Tibial nerve (tissue), 4 donors: ENCODE results near the gene PSKH1.

Source experiments
- EP300 ChIP-seq, 2 donors: sonication (generic); formaldehyde crosslinking; IDR thresholded peaks; one replicate each; pipeline ENCODE4 v1.6.1; 2017; ENCODE audit warnings: antibody characterized with exemption in 2 of 2, mild to moderate bottlenecking in 1 of 2
- POLR2A ChIP-seq, 2 donors: fragments of 450-650 bp; IDR thresholded peaks; one replicate each; pipeline ENCODE4 v1.6.1; 2017; ENCODE audit warnings: antibody characterized with exemption in 2 of 2, mild to moderate bottlenecking in 2 of 2, moderate library complexity in 2 of 2
- TF ChIP-seq, protein P1 (sequence below), 5 experiments: fragments of 200-600 bp in 3 of 5; fragments of 450-650 bp in 2 of 5; sonication (generic) in 3 of 5; IDR thresholded peaks; one replicate each; pipeline ENCODE4 v1.5.1; 2016 to 2019; ENCODE audit warnings: antibody characterized with exemption in 5 of 5, mild to moderate bottlenecking in 3 of 5, moderate library complexity in 2 of 5

DNA sequence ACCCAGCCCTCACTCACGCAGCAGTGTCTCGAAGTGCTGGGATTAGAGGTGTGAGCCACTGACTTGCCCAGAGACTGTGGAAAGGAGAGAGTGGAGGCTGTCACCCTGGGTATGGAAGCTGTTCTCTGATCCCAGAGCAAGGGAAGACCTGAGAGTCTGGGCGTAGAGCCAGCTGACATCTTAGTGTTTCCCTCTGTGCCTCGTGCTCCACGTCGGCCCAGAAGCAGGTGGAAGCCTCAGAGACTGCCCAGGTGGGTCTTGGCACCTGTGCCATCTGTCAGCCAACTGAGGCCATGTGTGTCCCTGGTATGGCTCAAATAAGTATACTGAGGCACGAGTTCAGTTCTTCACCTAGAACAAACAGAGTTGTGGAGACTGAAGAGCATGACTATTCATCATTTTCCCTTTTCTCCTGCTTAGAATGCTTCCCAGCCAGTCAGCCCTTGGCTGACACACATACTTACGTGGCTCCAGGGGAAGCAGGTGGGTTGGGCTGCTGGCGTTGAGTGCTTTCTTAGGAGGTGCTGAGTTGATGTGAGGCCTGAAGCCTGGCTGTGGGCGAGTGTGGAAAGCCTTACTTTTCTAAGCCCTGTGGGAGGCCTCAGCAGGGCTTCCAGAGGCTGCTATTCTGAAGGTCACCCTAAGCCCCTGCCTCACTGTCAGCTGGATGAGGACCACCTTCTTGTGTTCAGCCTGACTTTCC is 30.5 kb downstream of the PSKH1 start:
- TF ChIP-seq POLR2A (IDR thresholded peaks at IDR 0.05): no peak
- TF ChIP-seq, protein P1, sequence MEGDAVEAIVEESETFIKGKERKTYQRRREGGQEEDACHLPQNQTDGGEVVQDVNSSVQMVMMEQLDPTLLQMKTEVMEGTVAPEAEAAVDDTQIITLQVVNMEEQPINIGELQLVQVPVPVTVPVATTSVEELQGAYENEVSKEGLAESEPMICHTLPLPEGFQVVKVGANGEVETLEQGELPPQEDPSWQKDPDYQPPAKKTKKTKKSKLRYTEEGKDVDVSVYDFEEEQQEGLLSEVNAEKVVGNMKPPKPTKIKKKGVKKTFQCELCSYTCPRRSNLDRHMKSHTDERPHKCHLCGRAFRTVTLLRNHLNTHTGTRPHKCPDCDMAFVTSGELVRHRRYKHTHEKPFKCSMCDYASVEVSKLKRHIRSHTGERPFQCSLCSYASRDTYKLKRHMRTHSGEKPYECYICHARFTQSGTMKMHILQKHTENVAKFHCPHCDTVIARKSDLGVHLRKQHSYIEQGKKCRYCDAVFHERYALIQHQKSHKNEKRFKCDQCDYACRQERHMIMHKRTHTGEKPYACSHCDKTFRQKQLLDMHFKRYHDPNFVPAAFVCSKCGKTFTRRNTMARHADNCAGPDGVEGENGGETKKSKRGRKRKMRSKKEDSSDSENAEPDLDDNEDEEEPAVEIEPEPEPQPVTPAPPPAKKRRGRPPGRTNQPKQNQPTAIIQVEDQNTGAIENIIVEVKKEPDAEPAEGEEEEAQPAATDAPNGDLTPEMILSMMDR (IDR thresholded peaks at IDR 0.05): no peak
- TF ChIP-seq EP300 (IDR thresholded peaks at IDR 0.05): no peak
